ENCODE results near the gene TLR6. TPM values are rescaled to one million over a fixed set of nuclear protein-coding genes. Genes with fewer than 3 reads are reported as not detected.

The TLR6 gene
- total RNA-seq, 1 experiment from 2014 or later: 4.8 TPM

GRCh38 chr4:38780833-38781484, 75.7 kb downstream of the TLR6 start:
- no peak for TF ChIP-seq YY1 (IDR thresholded peaks at IDR 0.05; ENCODE audit: extremely low read depth, insufficient replicate concordance, low read depth, low read length)
- TF ChIP-seq ZNF274 (IDR thresholded peaks at IDR 0.05; ENCODE audit: low read depth, low read length): no peak
- TF ChIP-seq MAX (IDR thresholded peaks at IDR 0.05): no peak
- TF ChIP-seq RAD21 (IDR thresholded peaks at IDR 0.05; ENCODE audit: low read depth): no peak
- TF ChIP-seq CTCF (IDR thresholded peaks at IDR 0.05 in 2 of 3, conservative IDR thresholded peaks at IDR 0.05 in 1 of 3; ENCODE audit: borderline replicate concordance in 1 of 3, insufficient read depth in 1 of 3, low read depth in 2 of 3, low read length in 2 of 3): no peak
- no peak for TF ChIP-seq ELF1 (IDR thresholded peaks at IDR 0.05; ENCODE audit: borderline replicate concordance, low read depth)
- TF ChIP-seq ZBTB33 (IDR thresholded peaks at IDR 0.05; ENCODE audit: extremely low read depth, insufficient replicate concordance, low read length): no peak
- no peak for TF ChIP-seq FOSL1 (IDR thresholded peaks at IDR 0.05; ENCODE audit: low read depth)
- no peak for TF ChIP-seq REST (IDR thresholded peaks at IDR 0.05; ENCODE audit: low read depth)
- no peak for TF ChIP-seq JUND (IDR thresholded peaks at IDR 0.05)
- no peak for TF ChIP-seq EGR1 (IDR thresholded peaks at IDR 0.05; ENCODE audit: low read depth)
- no peak for TF ChIP-seq CBX3 (IDR thresholded peaks at IDR 0.05; ENCODE audit: low read depth)
- no peak for TF ChIP-seq SIN3A (IDR thresholded peaks at IDR 0.05; ENCODE audit: low read depth)
- TF ChIP-seq SP1 (IDR thresholded peaks at IDR 0.05; ENCODE audit: low read depth): no peak
- no peak for TF ChIP-seq EZH2phosphoT487 (IDR thresholded peaks at IDR 0.05; ENCODE audit: borderline replicate concordance)
- no peak for TF ChIP-seq SRF (IDR thresholded peaks at IDR 0.05; ENCODE audit: low read depth)
- no peak for TF ChIP-seq POLR2A (IDR thresholded peaks at IDR 0.05; ENCODE audit: borderline replicate concordance, extremely low read depth, insufficient read depth, insufficient read length)
- TF ChIP-seq ATF3 (IDR thresholded peaks at IDR 0.05): no peak
- TF ChIP-seq POLR2AphosphoS5 (IDR thresholded peaks at IDR 0.05; ENCODE audit: low read depth, low read length): no peak

More at GRCh38 chr4:38780833-38781484, 75.7 kb downstream of the TLR6 start:
- Histone ChIP-seq H4K20me1 (ENCODE audit: insufficient read depth) (no peaks in the 10 kb centered on the region), H3K27ac (ENCODE audit: low read depth, low read length) (no peak overlapping the region), H3K9me3 (ENCODE audit: control insufficient read depth in 1 of 2, insufficient read depth in 1 of 2, low read depth in 1 of 2, low read length in 2 of 2) (no peaks in the 10 kb centered on the region), H3K36me3 (ENCODE audit: control insufficient read depth in 1 of 2, insufficient read depth in 2 of 2, low read length in 2 of 2) (no peaks in the 10 kb centered on the region), H2AFZ (ENCODE audit: low read depth, low read length, poor library complexity, severe bottlenecking) (no peak overlapping the region), H3K4me1 (ENCODE audit: control insufficient read depth in 1 of 2, insufficient read depth in 2 of 2, low read length in 2 of 2) (no peaks in the 10 kb centered on the region), H3K27me3 (ENCODE audit: insufficient read depth, low read length) (no peaks in the 10 kb centered on the region), H3K4me2 (ENCODE audit: low read length) (no peak overlapping the region), H3K4me3 (replicated peaks in 1 of 2; ENCODE audit: low read depth in 1 of 2, low read length in 2 of 2) (no peak overlapping the region), H3K9ac (ENCODE audit: low read length) (no peak overlapping the region), H3K79me2 (ENCODE audit: insufficient read depth, low read length) (no peaks in the 10 kb centered on the region), H3K9me2 (ENCODE audit: insufficient read depth) (no peaks in the 10 kb centered on the region)
- POLR2A ChIA-PET: no interaction called here
- RAD21 ChIA-PET (ENCODE audit: low non-redundant PET in 1 of 2, low total read pairs in 2 of 2, uncharacterized antibody in 2 of 2, unreplicated experiment in 2 of 2): interaction anchor here in 1 of 2 experiments (0.6 kb wide), 1 partner anchor 22 kb away, joined by 4 read pairs; no protein-coding TSS in a partner anchor
- DNase-seq (ENCODE audit: low read depth, low spot score) (no peak), ATAC-seq (no peak)
- CTCF ChIA-PET: interaction anchor here (1.4 to 3.4 kb wide), 2 partner anchors 22 to 41 kb away, joined by 4 to 35 read pairs; no protein-coding TSS in a partner anchor
- intact Hi-C loops (cut with micrococcal nuclease): no loop called here
- no TSS peak for BruUV-seq (replicated peaks)
